ENCODE measurements around the gene EGFR.

EGFR gene

GRCh38 chr7:55247428-55247827, 228.6 kb downstream of the EGFR start:
- H3K9me3 ChIP-seq (ENCODE audit: control insufficient read depth, low read depth, low read length) = no peaks in the 10 kb centered on the region
- no peak overlapping the region for H3K4me3 ChIP-seq (ENCODE audit: low read length)
- no peaks in the 10 kb centered on the region for H3K36me3 ChIP-seq (ENCODE audit: control insufficient read depth, low read depth, low read length)
- H3K27me3 ChIP-seq (ENCODE audit: control insufficient read depth, insufficient read depth, low read length) = peaks cover 9% of the 10 kb centered on the region
- no peak overlapping the region for H3K27ac ChIP-seq (ENCODE audit: low read length)
- no peaks in the 10 kb centered on the region for H3K4me1 ChIP-seq (ENCODE audit: control insufficient read depth, low read depth, low read length)
- H3K9ac ChIP-seq (ENCODE audit: low read length) = no peak overlapping the region

GRCh38 chr7:55248526-55248925, 229.7 kb downstream of the EGFR start:
- H3K27me3 ChIP-seq (ENCODE audit: control insufficient read depth, insufficient read depth, low read length) = peaks cover 20% of the 10 kb centered on the region
- no peak overlapping the region for H3K27ac ChIP-seq (ENCODE audit: low read length)
- no peaks in the 10 kb centered on the region for H3K4me1 ChIP-seq (ENCODE audit: control insufficient read depth, low read depth, low read length)
- no peaks in the 10 kb centered on the region for H3K36me3 ChIP-seq (ENCODE audit: control insufficient read depth, low read depth, low read length)
- H3K9me3 ChIP-seq (ENCODE audit: control insufficient read depth, low read depth, low read length) = no peaks in the 10 kb centered on the region
- no peak overlapping the region for H3K9ac ChIP-seq (ENCODE audit: low read length)
- no peak overlapping the region for H3K4me3 ChIP-seq (ENCODE audit: low read length)

GRCh38 chr7:55249332-55249731, 230.5 kb downstream of the EGFR start:
- Histone ChIP-seq H3K36me3 (ENCODE audit: control insufficient read depth, low read depth, low read length) (no peaks in the 10 kb centered on the region), H3K9me3 (ENCODE audit: control insufficient read depth, low read depth, low read length) (no peaks in the 10 kb centered on the region), H3K4me3 (ENCODE audit: low read length) (no peak overlapping the region), H3K9ac (ENCODE audit: low read length) (no peak overlapping the region), H3K27ac (ENCODE audit: low read length) (no peak overlapping the region), H3K4me1 (ENCODE audit: control insufficient read depth, low read depth, low read length) (peaks cover 2% of the 10 kb centered on the region), H3K27me3 (ENCODE audit: control insufficient read depth, insufficient read depth, low read length) (peaks cover 28% of the 10 kb centered on the region)

- Histone ChIP-seq H3K4me3 (ENCODE audit: low read length) (no peak overlapping the region), H3K9ac (ENCODE audit: low read length) (no peak overlapping the region), H3K9me3 (ENCODE audit: control insufficient read depth, low read depth, low read length) (no peaks in the 10 kb centered on the region), H3K27me3 (ENCODE audit: control insufficient read depth, insufficient read depth, low read length) (peaks cover 35% of the 10 kb centered on the region), H3K27ac (ENCODE audit: low read length) (no peak overlapping the region), H3K36me3 (ENCODE audit: control insufficient read depth, low read depth, low read length) (no peaks in the 10 kb centered on the region), H3K4me1 (ENCODE audit: control insufficient read depth, low read depth, low read length) (peaks cover 2% of the 10 kb centered on the region)
Measured at GRCh38 chr7:55250313-55250712, 231.5 kb downstream of the EGFR start.

- peaks cover 44% of the 10 kb centered on the region for H3K27me3 ChIP-seq (ENCODE audit: control insufficient read depth, insufficient read depth, low read length)
Measured at GRCh38 chr7:55251313-55251712, 232.5 kb downstream of the EGFR start.

GRCh38 chr7:55251911-55252310, 233.1 kb downstream of the EGFR start:
- H3K27me3 ChIP-seq (ENCODE audit: control insufficient read depth, insufficient read depth, low read length) = peaks cover 50% of the 10 kb centered on the region
- H3K4me1 ChIP-seq (ENCODE audit: control insufficient read depth, low read depth, low read length) = peaks cover 2% of the 10 kb centered on the region
- no peak overlapping the region for H3K27ac ChIP-seq (ENCODE audit: low read length)
- no peak overlapping the region for H3K4me3 ChIP-seq (ENCODE audit: low read length)
- H3K9me3 ChIP-seq (ENCODE audit: control insufficient read depth, low read depth, low read length) = no peaks in the 10 kb centered on the region
- H3K36me3 ChIP-seq (ENCODE audit: control insufficient read depth, low read depth, low read length) = no peaks in the 10 kb centered on the region
- H3K9ac ChIP-seq (ENCODE audit: low read length) = no peak overlapping the region

More at GRCh38 chr7:55251313-55251712, 232.5 kb downstream of the EGFR start:
- no peak overlapping the region for H3K4me3 ChIP-seq (ENCODE audit: low read length)
- H3K27ac ChIP-seq (ENCODE audit: low read length) = no peak overlapping the region
- H3K4me1 ChIP-seq (ENCODE audit: control insufficient read depth, low read depth, low read length) = peaks cover 2% of the 10 kb centered on the region
- no peak overlapping the region for H3K9ac ChIP-seq (ENCODE audit: low read length)
- H3K9me3 ChIP-seq (ENCODE audit: control insufficient read depth, low read depth, low read length) = no peaks in the 10 kb centered on the region
- no peaks in the 10 kb centered on the region for H3K36me3 ChIP-seq (ENCODE audit: control insufficient read depth, low read depth, low read length)

GRCh38 chr7:55252386-55252785, 233.6 kb downstream of the EGFR start:
- H3K27me3 ChIP-seq (ENCODE audit: control insufficient read depth, insufficient read depth, low read length) = peaks cover 55% of the 10 kb centered on the region
- no peaks in the 10 kb centered on the region for H3K9me3 ChIP-seq (ENCODE audit: control insufficient read depth, low read depth, low read length)
- no peak overlapping the region for H3K27ac ChIP-seq (ENCODE audit: low read length)
- H3K4me1 ChIP-seq (ENCODE audit: control insufficient read depth, low read depth, low read length) = peaks cover 2% of the 10 kb centered on the region
- H3K4me3 ChIP-seq (ENCODE audit: low read length) = no peak overlapping the region
- no peak overlapping the region for H3K9ac ChIP-seq (ENCODE audit: low read length)
- no peaks in the 10 kb centered on the region for H3K36me3 ChIP-seq (ENCODE audit: control insufficient read depth, low read depth, low read length)

- Histone ChIP-seq H3K27me3 (ENCODE audit: control insufficient read depth, insufficient read depth, low read length) (peaks cover 55% of the 10 kb centered on the region), H3K27ac (ENCODE audit: low read length) (no peak overlapping the region), H3K4me3 (ENCODE audit: low read length) (no peak overlapping the region), H3K9ac (ENCODE audit: low read length) (no peak overlapping the region), H3K36me3 (ENCODE audit: control insufficient read depth, low read depth, low read length) (no peaks in the 10 kb centered on the region), H3K4me1 (ENCODE audit: control insufficient read depth, low read depth, low read length) (peaks cover 2% of the 10 kb centered on the region), H3K9me3 (ENCODE audit: control insufficient read depth, low read depth, low read length) (no peaks in the 10 kb centered on the region)
Measured at GRCh38 chr7:55253188-55253587, 234.4 kb downstream of the EGFR start.

- peak overlapping the region; percentile 71 for H3K4me3 ChIP-seq (ENCODE audit: low read length)
- no peak overlapping the region for H3K9ac ChIP-seq (ENCODE audit: low read length)
- peaks cover 55% of the 10 kb centered on the region for H3K27me3 ChIP-seq (ENCODE audit: control insufficient read depth, insufficient read depth, low read length)
- no peaks in the 10 kb centered on the region for H3K36me3 ChIP-seq (ENCODE audit: control insufficient read depth, low read depth, low read length)
- H3K4me1 ChIP-seq (ENCODE audit: control insufficient read depth, low read depth, low read length) = peaks cover 2% of the 10 kb centered on the region
- no peak overlapping the region for H3K27ac ChIP-seq (ENCODE audit: low read length)
- H3K9me3 ChIP-seq (ENCODE audit: control insufficient read depth, low read depth, low read length) = no peaks in the 10 kb centered on the region
Measured at GRCh38 chr7:55254242-55254595, 235.4 kb downstream of the EGFR start.

- Histone ChIP-seq H3K9me3 (ENCODE audit: control insufficient read depth, low read depth, low read length) (no peaks in the 10 kb centered on the region), H3K9ac (ENCODE audit: low read length) (peak overlapping the region; percentile 62), H3K27ac (ENCODE audit: low read length) (no peak overlapping the region), H3K4me3 (ENCODE audit: low read length) (peak overlapping the region; percentile 71), H3K27me3 (ENCODE audit: control insufficient read depth, insufficient read depth, low read length) (peaks cover 55% of the 10 kb centered on the region), H3K4me1 (ENCODE audit: control insufficient read depth, low read depth, low read length) (peaks cover 2% of the 10 kb centered on the region), H3K36me3 (ENCODE audit: control insufficient read depth, low read depth, low read length) (no peaks in the 10 kb centered on the region)
Measured at GRCh38 chr7:55254596-55255495, 236.0 kb downstream of the EGFR start.

- Histone ChIP-seq H3K4me3 (ENCODE audit: low read length) (peak overlapping the region; percentile 71), H3K27ac (ENCODE audit: low read length) (no peak overlapping the region), H3K36me3 (ENCODE audit: control insufficient read depth, low read depth, low read length) (no peaks in the 10 kb centered on the region), H3K4me1 (ENCODE audit: control insufficient read depth, low read depth, low read length) (peaks cover 2% of the 10 kb centered on the region), H3K27me3 (ENCODE audit: control insufficient read depth, insufficient read depth, low read length) (peaks cover 55% of the 10 kb centered on the region), H3K9ac (ENCODE audit: low read length) (peak overlapping the region; percentile 62), H3K9me3 (ENCODE audit: control insufficient read depth, low read depth, low read length) (no peaks in the 10 kb centered on the region)
Measured at GRCh38 chr7:55255496-55256445, 237.0 kb downstream of the EGFR start.

Measured in iPS-18a (cell line).